Stimulated activated CD8-positive, alpha-beta memory T cell treated with anti-CD3 and anti-CD28 coated beads, Interleukin-7, amount 100 ng/mL, for 4 hours (primary cell): Measurements from ENCODE around the gene AOPEP.

Experiments used
- DNase-seq, 2 donors: peaks; one replicate each; pipeline ENCODE4 v3.0.0-alpha.2; 2020; ENCODE audit warnings: low read depth in 2 of 2

AOPEP gene

GRCh38 chr9:95058121-95058785 lies 331.8 kb downstream of the AOPEP start:
- no peak for DNase-seq

GRCh38 chr9:95058795-95059386 lies 332.4 kb downstream of the AOPEP start:
- no peak for DNase-seq

- DNase-seq = no peak
Observed at GRCh38 chr9:95060234-95060633, 333.7 kb downstream of the AOPEP start.

GRCh38 chr9:95060916-95061315 lies 334.4 kb downstream of the AOPEP start:
- DNase-seq = no peak

- DNase-seq = no peak
Observed at GRCh38 chr9:95061916-95062595, 335.6 kb downstream of the AOPEP start.

GRCh38 chr9:95062596-95063065 lies 336.1 kb downstream of the AOPEP start:
- no peak for DNase-seq

GRCh38 chr9:95063300-95063699 lies 336.8 kb downstream of the AOPEP start:
- DNase-seq = no peak

GRCh38 chr9:95065224-95065623 lies 338.7 kb downstream of the AOPEP start:
- DNase-seq = no peak

- no peak for DNase-seq
Observed at GRCh38 chr9:95067057-95067456, 340.6 kb downstream of the AOPEP start.

GRCh38 chr9:95067897-95068296 lies 341.4 kb downstream of the AOPEP start:
- DNase-seq = no peak

GRCh38 chr9:95070549-95071021 lies 344.1 kb downstream of the AOPEP start:
- no peak for DNase-seq

- no peak for DNase-seq
Observed at GRCh38 chr9:95071450-95071849, 345.0 kb downstream of the AOPEP start.

- no peak for DNase-seq
Observed at GRCh38 chr9:95071925-95072324, 345.4 kb downstream of the AOPEP start.

- DNase-seq = no peak
Observed at GRCh38 chr9:95073042-95073607, 346.6 kb downstream of the AOPEP start.

GRCh38 chr9:95073918-95074317 lies 347.4 kb downstream of the AOPEP start:
- DNase-seq = no peak

- DNase-seq = no peak
Observed at GRCh38 chr9:95074632-95075031, 348.1 kb downstream of the AOPEP start.

- no peak for DNase-seq
Observed at GRCh38 chr9:95075700-95076099, 349.2 kb downstream of the AOPEP start.

- no peak for DNase-seq
Observed at GRCh38 chr9:95076696-95077052, 350.2 kb downstream of the AOPEP start.

GRCh38 chr9:95077053-95077765 lies 350.7 kb downstream of the AOPEP start:
- no peak for DNase-seq

GRCh38 chr9:95077766-95078370 lies 351.4 kb downstream of the AOPEP start:
- no peak for DNase-seq

- DNase-seq = no peak
Observed at GRCh38 chr9:95078511-95078910, 352.0 kb downstream of the AOPEP start.

GRCh38 chr9:95078939-95079338 lies 352.4 kb downstream of the AOPEP start:
- DNase-seq = no peak
